Measurements from ENCODE around the gene PRKCD.

DNA sequence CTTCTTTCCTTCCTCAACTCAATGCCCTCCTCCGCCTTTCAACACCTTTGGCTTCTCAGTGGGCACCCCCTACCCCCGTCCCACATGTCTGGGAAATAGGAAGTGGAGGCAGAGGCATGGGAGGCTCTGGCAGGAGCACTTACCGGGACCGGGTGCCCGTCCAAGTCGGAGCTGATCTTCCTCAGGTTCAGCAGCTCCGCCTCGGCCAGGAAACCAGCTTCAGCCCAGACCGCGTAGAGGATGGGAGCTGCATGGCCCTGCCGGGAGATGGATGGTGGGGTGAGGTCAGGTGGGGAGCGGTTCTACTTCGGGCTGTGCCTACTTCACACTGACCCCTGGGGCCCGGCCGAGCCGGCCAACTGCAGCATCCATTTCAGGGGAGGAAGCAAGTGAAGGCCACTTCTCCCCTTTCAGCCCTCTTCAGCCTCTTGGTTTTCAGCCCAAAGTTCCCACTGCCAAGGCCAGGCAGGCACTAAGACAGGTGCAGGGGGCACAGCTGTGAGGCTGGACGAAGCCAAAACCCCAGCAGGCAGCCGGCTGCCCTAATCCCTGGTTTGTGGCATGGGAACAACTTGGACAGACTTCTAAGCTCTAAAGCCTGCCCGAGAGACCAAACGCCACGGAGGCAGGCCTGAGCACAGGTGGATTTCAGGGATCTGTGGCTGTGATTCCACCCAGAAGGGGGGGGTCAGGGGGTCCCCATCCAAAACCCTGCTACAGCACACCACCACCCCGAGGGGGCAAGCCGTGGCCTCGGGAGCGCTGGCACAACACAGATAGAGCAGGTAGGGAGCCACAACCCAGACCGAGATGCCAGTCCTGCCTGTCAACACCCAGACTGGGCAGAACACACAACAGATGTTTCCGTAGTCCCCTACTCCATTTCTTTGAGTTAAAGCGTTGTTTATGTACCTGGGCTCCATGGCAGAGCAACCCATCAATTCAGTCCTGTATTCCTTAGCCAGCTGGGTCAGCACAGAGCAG, 80.3 kb downstream of the PRKCD start:
- TF ChIP-seq, protein P1, sequence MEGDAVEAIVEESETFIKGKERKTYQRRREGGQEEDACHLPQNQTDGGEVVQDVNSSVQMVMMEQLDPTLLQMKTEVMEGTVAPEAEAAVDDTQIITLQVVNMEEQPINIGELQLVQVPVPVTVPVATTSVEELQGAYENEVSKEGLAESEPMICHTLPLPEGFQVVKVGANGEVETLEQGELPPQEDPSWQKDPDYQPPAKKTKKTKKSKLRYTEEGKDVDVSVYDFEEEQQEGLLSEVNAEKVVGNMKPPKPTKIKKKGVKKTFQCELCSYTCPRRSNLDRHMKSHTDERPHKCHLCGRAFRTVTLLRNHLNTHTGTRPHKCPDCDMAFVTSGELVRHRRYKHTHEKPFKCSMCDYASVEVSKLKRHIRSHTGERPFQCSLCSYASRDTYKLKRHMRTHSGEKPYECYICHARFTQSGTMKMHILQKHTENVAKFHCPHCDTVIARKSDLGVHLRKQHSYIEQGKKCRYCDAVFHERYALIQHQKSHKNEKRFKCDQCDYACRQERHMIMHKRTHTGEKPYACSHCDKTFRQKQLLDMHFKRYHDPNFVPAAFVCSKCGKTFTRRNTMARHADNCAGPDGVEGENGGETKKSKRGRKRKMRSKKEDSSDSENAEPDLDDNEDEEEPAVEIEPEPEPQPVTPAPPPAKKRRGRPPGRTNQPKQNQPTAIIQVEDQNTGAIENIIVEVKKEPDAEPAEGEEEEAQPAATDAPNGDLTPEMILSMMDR (IDR thresholded peaks at IDR 0.05): no peak
- TF ChIP-seq ZBTB21 (CRISPR knock-in tag; IDR thresholded peaks at IDR 0.05; ENCODE audit: borderline replicate concordance): no peak
- no peak for TF ChIP-seq JUN (CRISPR knock-in tag; IDR thresholded peaks at IDR 0.05)
- TF ChIP-seq, protein P2, sequence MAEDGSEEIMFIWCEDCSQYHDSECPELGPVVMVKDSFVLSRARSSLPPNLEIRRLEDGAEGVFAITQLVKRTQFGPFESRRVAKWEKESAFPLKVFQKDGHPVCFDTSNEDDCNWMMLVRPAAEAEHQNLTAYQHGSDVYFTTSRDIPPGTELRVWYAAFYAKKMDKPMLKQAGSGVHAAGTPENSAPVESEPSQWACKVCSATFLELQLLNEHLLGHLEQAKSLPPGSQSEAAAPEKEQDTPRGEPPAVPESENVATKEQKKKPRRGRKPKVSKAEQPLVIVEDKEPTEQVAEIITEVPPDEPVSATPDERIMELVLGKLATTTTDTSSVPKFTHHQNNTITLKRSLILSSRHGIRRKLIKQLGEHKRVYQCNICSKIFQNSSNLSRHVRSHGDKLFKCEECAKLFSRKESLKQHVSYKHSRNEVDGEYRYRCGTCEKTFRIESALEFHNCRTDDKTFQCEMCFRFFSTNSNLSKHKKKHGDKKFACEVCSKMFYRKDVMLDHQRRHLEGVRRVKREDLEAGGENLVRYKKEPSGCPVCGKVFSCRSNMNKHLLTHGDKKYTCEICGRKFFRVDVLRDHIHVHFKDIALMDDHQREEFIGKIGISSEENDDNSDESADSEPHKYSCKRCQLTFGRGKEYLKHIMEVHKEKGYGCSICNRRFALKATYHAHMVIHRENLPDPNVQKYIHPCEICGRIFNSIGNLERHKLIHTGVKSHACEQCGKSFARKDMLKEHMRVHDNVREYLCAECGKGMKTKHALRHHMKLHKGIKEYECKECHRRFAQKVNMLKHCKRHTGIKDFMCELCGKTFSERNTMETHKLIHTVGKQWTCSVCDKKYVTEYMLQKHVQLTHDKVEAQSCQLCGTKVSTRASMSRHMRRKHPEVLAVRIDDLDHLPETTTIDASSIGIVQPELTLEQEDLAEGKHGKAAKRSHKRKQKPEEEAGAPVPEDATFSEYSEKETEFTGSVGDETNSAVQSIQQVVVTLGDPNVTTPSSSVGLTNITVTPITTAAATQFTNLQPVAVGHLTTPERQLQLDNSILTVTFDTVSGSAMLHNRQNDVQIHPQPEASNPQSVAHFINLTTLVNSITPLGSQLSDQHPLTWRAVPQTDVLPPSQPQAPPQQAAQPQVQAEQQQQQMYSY (CRISPR knock-in tag; IDR thresholded peaks at IDR 0.05): no peak
- TF ChIP-seq, protein P3, sequence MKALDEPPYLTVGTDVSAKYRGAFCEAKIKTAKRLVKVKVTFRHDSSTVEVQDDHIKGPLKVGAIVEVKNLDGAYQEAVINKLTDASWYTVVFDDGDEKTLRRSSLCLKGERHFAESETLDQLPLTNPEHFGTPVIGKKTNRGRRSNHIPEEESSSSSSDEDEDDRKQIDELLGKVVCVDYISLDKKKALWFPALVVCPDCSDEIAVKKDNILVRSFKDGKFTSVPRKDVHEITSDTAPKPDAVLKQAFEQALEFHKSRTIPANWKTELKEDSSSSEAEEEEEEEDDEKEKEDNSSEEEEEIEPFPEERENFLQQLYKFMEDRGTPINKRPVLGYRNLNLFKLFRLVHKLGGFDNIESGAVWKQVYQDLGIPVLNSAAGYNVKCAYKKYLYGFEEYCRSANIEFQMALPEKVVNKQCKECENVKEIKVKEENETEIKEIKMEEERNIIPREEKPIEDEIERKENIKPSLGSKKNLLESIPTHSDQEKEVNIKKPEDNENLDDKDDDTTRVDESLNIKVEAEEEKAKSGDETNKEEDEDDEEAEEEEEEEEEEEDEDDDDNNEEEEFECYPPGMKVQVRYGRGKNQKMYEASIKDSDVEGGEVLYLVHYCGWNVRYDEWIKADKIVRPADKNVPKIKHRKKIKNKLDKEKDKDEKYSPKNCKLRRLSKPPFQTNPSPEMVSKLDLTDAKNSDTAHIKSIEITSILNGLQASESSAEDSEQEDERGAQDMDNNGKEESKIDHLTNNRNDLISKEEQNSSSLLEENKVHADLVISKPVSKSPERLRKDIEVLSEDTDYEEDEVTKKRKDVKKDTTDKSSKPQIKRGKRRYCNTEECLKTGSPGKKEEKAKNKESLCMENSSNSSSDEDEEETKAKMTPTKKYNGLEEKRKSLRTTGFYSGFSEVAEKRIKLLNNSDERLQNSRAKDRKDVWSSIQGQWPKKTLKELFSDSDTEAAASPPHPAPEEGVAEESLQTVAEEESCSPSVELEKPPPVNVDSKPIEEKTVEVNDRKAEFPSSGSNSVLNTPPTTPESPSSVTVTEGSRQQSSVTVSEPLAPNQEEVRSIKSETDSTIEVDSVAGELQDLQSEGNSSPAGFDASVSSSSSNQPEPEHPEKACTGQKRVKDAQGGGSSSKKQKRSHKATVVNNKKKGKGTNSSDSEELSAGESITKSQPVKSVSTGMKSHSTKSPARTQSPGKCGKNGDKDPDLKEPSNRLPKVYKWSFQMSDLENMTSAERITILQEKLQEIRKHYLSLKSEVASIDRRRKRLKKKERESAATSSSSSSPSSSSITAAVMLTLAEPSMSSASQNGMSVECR (CRISPR knock-in tag; IDR thresholded peaks at IDR 0.05; ENCODE audit: borderline replicate concordance): no peak
- TF ChIP-seq, protein P4, sequence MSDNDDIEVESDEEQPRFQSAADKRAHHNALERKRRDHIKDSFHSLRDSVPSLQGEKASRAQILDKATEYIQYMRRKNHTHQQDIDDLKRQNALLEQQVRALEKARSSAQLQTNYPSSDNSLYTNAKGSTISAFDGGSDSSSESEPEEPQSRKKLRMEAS (CRISPR knock-in tag; IDR thresholded peaks at IDR 0.05): no peak
- no peak for TF ChIP-seq KAT7 (CRISPR knock-in tag; IDR thresholded peaks at IDR 0.05; ENCODE audit: borderline replicate concordance)
- TF ChIP-seq, protein P5, sequence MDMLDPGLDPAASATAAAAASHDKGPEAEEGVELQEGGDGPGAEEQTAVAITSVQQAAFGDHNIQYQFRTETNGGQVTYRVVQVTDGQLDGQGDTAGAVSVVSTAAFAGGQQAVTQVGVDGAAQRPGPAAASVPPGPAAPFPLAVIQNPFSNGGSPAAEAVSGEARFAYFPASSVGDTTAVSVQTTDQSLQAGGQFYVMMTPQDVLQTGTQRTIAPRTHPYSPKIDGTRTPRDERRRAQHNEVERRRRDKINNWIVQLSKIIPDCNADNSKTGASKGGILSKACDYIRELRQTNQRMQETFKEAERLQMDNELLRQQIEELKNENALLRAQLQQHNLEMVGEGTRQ (CRISPR knock-in tag; IDR thresholded peaks at IDR 0.05): no peak
